ENCODE data around the gene KCNQ4. TPM values are rescaled to one million over a fixed set of nuclear protein-coding genes. Genes with fewer than 3 reads are reported as not detected.

Gene KCNQ4
- polyA plus RNA-seq, 2 of the 4 experiments (the other 2 are of a cell fraction), result 0.08 to 0.17 TPM

GRCh38 chr1:40808909-40809308, 25.3 kb downstream of the KCNQ4 start:
- no peak for FAIRE-seq

GRCh38 chr1:40810927-40811326, 27.3 kb downstream of the KCNQ4 start:
- no peak overlapping the region for H3K4me3 ChIP-seq
- no peaks in the 10 kb centered on the region for H3K9me3 ChIP-seq
- H3K4me1 ChIP-seq, result no peaks in the 10 kb centered on the region
- POLR2A ChIA-PET, result no interaction called here
- DNase-seq (ENCODE audit: low read depth in 1 of 2, low spot score in 1 of 2) (no peak), FAIRE-seq (no peak), ATAC-seq (no peak)
- TF ChIP-seq CHD2 (IDR thresholded peaks at IDR 0.05; ENCODE audit: low read length, partially characterized antibody), result no peak
- TF ChIP-seq HOXB13 (CRISPR knock-in tag; IDR thresholded peaks at IDR 0.05; ENCODE audit: low read depth), result no peak
- no peak for TF ChIP-seq TP53 (CRISPR knock-in tag; IDR thresholded peaks at IDR 0.05)
- TF ChIP-seq HEYL (CRISPR knock-in tag; IDR thresholded peaks at IDR 0.05), result no peak
- no peak for TF ChIP-seq CTCF (IDR thresholded peaks at IDR 0.05)
- TF ChIP-seq EP300 (IDR thresholded peaks at IDR 0.05), result no peak
- TF ChIP-seq RCOR1 (IDR thresholded peaks at IDR 0.05; ENCODE audit: low read depth, low read length), result no peak
- TF ChIP-seq JUNB (IDR thresholded peaks at IDR 0.05), result no peak
- no peak for TF ChIP-seq ZC3H11A (IDR thresholded peaks at IDR 0.05)
- TF ChIP-seq HES2 (IDR thresholded peaks at IDR 0.05), result no peak
- no peak for TF ChIP-seq CBX8 (IDR thresholded peaks at IDR 0.05)
- TF ChIP-seq RARB (CRISPR knock-in tag; IDR thresholded peaks at IDR 0.05), result no peak
- TF ChIP-seq KDM1A (IDR thresholded peaks at IDR 0.05; ENCODE audit: low read depth), result no peak
- no peak for TF ChIP-seq EHMT2 (IDR thresholded peaks at IDR 0.05; ENCODE audit: low read depth)
- no peak for TF ChIP-seq KDM5A (IDR thresholded peaks at IDR 0.05)
- TF ChIP-seq SMC3 (IDR thresholded peaks at IDR 0.05), result no peak
- TF ChIP-seq HMGXB4 (CRISPR knock-in tag; IDR thresholded peaks at IDR 0.05; ENCODE audit: borderline replicate concordance), result no peak
- no peak for TF ChIP-seq HOXA7 (CRISPR knock-in tag; IDR thresholded peaks at IDR 0.05)
- no peak for TF ChIP-seq CEBPB (IDR thresholded peaks at IDR 0.05)
- WGBS (ENCODE audit: missing lambda C conversion rate), result 79% methylated on average over 5 of the region's 5 CpGs
- H3K27ac ChIP-seq, result no peak overlapping the region
- H3K4me2 ChIP-seq, result no peak overlapping the region
- CTCF ChIA-PET, result interaction anchor here (0.6 kb wide), 1 partner anchor 136 kb away, joined by 3 read pairs; no protein-coding TSS in a partner anchor

More at GRCh38 chr1:40808909-40809308, 25.3 kb downstream of the KCNQ4 start:
- ChIA-PET CTCF (interaction anchor here (0.9 to 1.9 kb wide), 2 partner anchors 12 to 35 kb away, joined by 3 to 4 read pairs; no protein-coding TSS in a partner anchor), POLR2A (no interaction called here)
- ATAC-seq (no peak), DNase-seq (ENCODE audit: low read depth in 1 of 2, low spot score in 1 of 2) (no peak)
- Histone ChIP-seq H3K27ac (no peak overlapping the region), H3K4me1 (no peaks in the 10 kb centered on the region), H3K4me3 (no peak overlapping the region), H3K9me3 (no peaks in the 10 kb centered on the region), H3K4me2 (no peak overlapping the region)
- WGBS (ENCODE audit: missing lambda C conversion rate), result 58% methylated on average over 6 of the region's 6 CpGs
- TF ChIP-seq ESRRA (IDR thresholded peaks at IDR 0.05; ENCODE audit: borderline replicate concordance, low read length) (no peak), PHF8 (IDR thresholded peaks at IDR 0.05; ENCODE audit: borderline replicate concordance, low read depth) (no peak), EHF (CRISPR knock-in tag; IDR thresholded peaks at IDR 0.05) (no peak), KDM5A (IDR thresholded peaks at IDR 0.05) (no peak), BHLHE40 (IDR thresholded peaks at IDR 0.05; ENCODE audit: low read depth, low read length) (no peak), POLR2A (IDR thresholded peaks at IDR 0.05; ENCODE audit: low read length) (no peak), JUNB (IDR thresholded peaks at IDR 0.05) (no peak), ZFP36 (IDR thresholded peaks at IDR 0.05; ENCODE audit: borderline replicate concordance, partially characterized antibody) (no peak), SREBF2 (IDR thresholded peaks at IDR 0.05) (no peak), FOXS1 (CRISPR knock-in tag; IDR thresholded peaks at IDR 0.05) (no peak), MAFK (IDR thresholded peaks at IDR 0.05; ENCODE audit: partially characterized antibody) (no peak), CHD4 (IDR thresholded peaks at IDR 0.05; ENCODE audit: borderline replicate concordance) (no peak), HOXB13 (CRISPR knock-in tag; IDR thresholded peaks at IDR 0.05; ENCODE audit: low read depth) (no peak), HOXB5 (CRISPR knock-in tag; IDR thresholded peaks at IDR 0.05) (no peak), USF2 (IDR thresholded peaks at IDR 0.05) (no peak), CTCF (IDR thresholded peaks at IDR 0.05) (no peak), RNF2 (IDR thresholded peaks at IDR 0.05; ENCODE audit: borderline replicate concordance, low read depth) (no peak)
